Hindlimb muscle (tissue), 1 donor: ENCODE results near the gene FASTKD3. TPM values are rescaled to one million over a fixed set of nuclear protein-coding genes. Genes with fewer than 3 reads are reported as not detected.

ENCODE experiments used
- DNase-seq: peaks from one replicate; pipeline ENCODE4 v3.0.0-alpha.2; 2013
- polyA plus RNA-seq: library from polyadenylated mRNA; unstranded; fragments of 120-200 nt; gene quantifications from one replicate; pipeline ENCODE4 v1.2.1, GENCODE V29; 2013; ENCODE audit not compliant: insufficient read length

Gene FASTKD3
- polyA plus RNA-seq, 1 donor: 8.6 TPM

GRCh38 chr5:7878381-7878873 lies 9.6 kb upstream of the FASTKD3 start:
- DNase-seq: no peak

- DNase-seq: no peak
These were observed 9.0 kb upstream of the FASTKD3 start for GRCh38 chr5:7877851-7878250.

- DNase-seq: no peak
These were observed 8.0 kb upstream of the FASTKD3 start for GRCh38 chr5:7876867-7877266.

GRCh38 chr5:7875151-7875550 lies 6.3 kb upstream of the FASTKD3 start:
- DNase-seq: no peak

- DNase-seq: no peak
These were observed 5.8 kb upstream of the FASTKD3 start for GRCh38 chr5:7874639-7875038.

- DNase-seq: no peak
These were observed 4.4 kb upstream of the FASTKD3 start for GRCh38 chr5:7873216-7873615.

- no peak for DNase-seq
These were observed 3.8 kb upstream of the FASTKD3 start for GRCh38 chr5:7872517-7873130.

- DNase-seq: no peak
These were observed 2.8 kb upstream of the FASTKD3 start for GRCh38 chr5:7871653-7872052.

- DNase-seq: no peak
These were observed 774 bp upstream of the FASTKD3 start for GRCh38 chr5:7869474-7870136.

- DNase-seq: no peak
These were observed 431 bp downstream of the FASTKD3 start for GRCh38 chr5:7868427-7868772.

- no peak for DNase-seq
These were observed 1.6 kb downstream of the FASTKD3 start for GRCh38 chr5:7867260-7867659.

GRCh38 chr5:7866196-7866595 lies 2.6 kb downstream of the FASTKD3 start:
- no peak for DNase-seq

GRCh38 chr5:7857926-7858632 lies 10.8 kb downstream of the FASTKD3 start:
- no peak for DNase-seq

GRCh38 chr5:7857361-7857760 lies 11.5 kb downstream of the FASTKD3 start:
- no peak for DNase-seq

- DNase-seq: no peak
These were observed 12.0 kb downstream of the FASTKD3 start for GRCh38 chr5:7856855-7857254.

GRCh38 chr5:7855611-7856010 lies 13.2 kb downstream of the FASTKD3 start:
- no peak for DNase-seq

GRCh38 chr5:7852988-7853387 lies 15.8 kb downstream of the FASTKD3 start:
- DNase-seq: no peak

- DNase-seq: no peak
These were observed 16.3 kb downstream of the FASTKD3 start for GRCh38 chr5:7852542-7852941.

GRCh38 chr5:7851617-7852289 lies 17.1 kb downstream of the FASTKD3 start:
- DNase-seq: no peak

- DNase-seq: no peak
These were observed 17.6 kb downstream of the FASTKD3 start for GRCh38 chr5:7851240-7851592.

- DNase-seq: peak; percentile 45
These were observed 18.2 kb downstream of the FASTKD3 start, which contains the start of gene CFAP90 for GRCh38 chr5:7850395-7851239. CFAP90 (minus strand) TSS chr5:7851133; CDS start chr5:7851021, 112 bp downstream.

GRCh38 chr5:7849681-7850394 lies 19.0 kb downstream of the FASTKD3 start:
- DNase-seq: no peak
